Epidermal melanocyte (primary cell): ENCODE results near the gene PARPBP.
"Not testable (repeated sequence)": the region's sequence is repeated elsewhere in the genome, so short reads cannot be mapped to it uniquely, and the experiment has no call there.

ENCODE experiments used
- DNase-seq: peaks from one replicate; pipeline ENCODE4 v3.0.0; 2011; ENCODE audit warnings: low spot score; ENCODE audit not compliant: insufficient read length

PARPBP gene

GRCh38 chr12:102155206-102155605, 35.2 kb downstream of the PARPBP start:
- DNase-seq, result not testable (repeated sequence)

- DNase-seq, result no peak
Observed at GRCh38 chr12:102163383-102163782, 43.4 kb downstream of the PARPBP start.

GRCh38 chr12:102167821-102168604, 48.0 kb downstream of the PARPBP start:
- no peak for DNase-seq

- no peak for DNase-seq
Observed at GRCh38 chr12:102169922-102170621, 50.1 kb downstream of the PARPBP start.

GRCh38 chr12:102171951-102172350, 52.0 kb downstream of the PARPBP start:
- DNase-seq, result no peak

- no peak for DNase-seq
Observed at GRCh38 chr12:102172436-102172835, 52.5 kb downstream of the PARPBP start.

- no peak for DNase-seq
Observed at GRCh38 chr12:102174117-102174516, 54.1 kb downstream of the PARPBP start.

GRCh38 chr12:102174761-102175160, 54.8 kb downstream of the PARPBP start:
- no peak for DNase-seq

- no peak for DNase-seq
Observed at GRCh38 chr12:102182635-102183034, 62.7 kb downstream of the PARPBP start.

- no peak for DNase-seq
Observed at GRCh38 chr12:102195826-102196225, 75.8 kb downstream of the PARPBP start.

- no peak for DNase-seq
Observed at GRCh38 chr12:102197789-102198188, 77.8 kb downstream of the PARPBP start, which contains the start of gene PMCH. PMCH (minus strand) TSS chr12:102197833; CDS start chr12:102197770, 63 bp downstream.

- no peak for DNase-seq
Observed at GRCh38 chr12:102201436-102202061, 81.6 kb downstream of the PARPBP start.

- DNase-seq, result no peak
Observed at GRCh38 chr12:102202556-102202955, 82.6 kb downstream of the PARPBP start.

GRCh38 chr12:102204025-102204424, 84.0 kb downstream of the PARPBP start:
- DNase-seq, result no peak

- DNase-seq, result no peak
Observed at GRCh38 chr12:102215992-102216691, 96.2 kb downstream of the PARPBP start.

- no peak for DNase-seq
Observed at GRCh38 chr12:102220736-102221135, 100.8 kb downstream of the PARPBP start.

GRCh38 chr12:102227954-102228353, 108.0 kb downstream of the PARPBP start:
- no peak for DNase-seq

- no peak for DNase-seq
Observed at GRCh38 chr12:102232036-102232435, 112.1 kb downstream of the PARPBP start.

GRCh38 chr12:102232446-102232845, 112.5 kb downstream of the PARPBP start:
- no peak for DNase-seq

- no peak for DNase-seq
Observed at GRCh38 chr12:102234599-102234998, 114.6 kb downstream of the PARPBP start.

- not testable (repeated sequence) for DNase-seq
Observed at GRCh38 chr12:102240859-102241258, 120.9 kb downstream of the PARPBP start.
